ENCODE data around the gene ADAMTS15. TPM values are rescaled to one million over a fixed set of nuclear protein-coding genes. Genes with fewer than 3 reads are reported as not detected.

ADAMTS15 gene
- total RNA-seq, 1 donor from 2014 or later, result 13.8 TPM

DNA sequence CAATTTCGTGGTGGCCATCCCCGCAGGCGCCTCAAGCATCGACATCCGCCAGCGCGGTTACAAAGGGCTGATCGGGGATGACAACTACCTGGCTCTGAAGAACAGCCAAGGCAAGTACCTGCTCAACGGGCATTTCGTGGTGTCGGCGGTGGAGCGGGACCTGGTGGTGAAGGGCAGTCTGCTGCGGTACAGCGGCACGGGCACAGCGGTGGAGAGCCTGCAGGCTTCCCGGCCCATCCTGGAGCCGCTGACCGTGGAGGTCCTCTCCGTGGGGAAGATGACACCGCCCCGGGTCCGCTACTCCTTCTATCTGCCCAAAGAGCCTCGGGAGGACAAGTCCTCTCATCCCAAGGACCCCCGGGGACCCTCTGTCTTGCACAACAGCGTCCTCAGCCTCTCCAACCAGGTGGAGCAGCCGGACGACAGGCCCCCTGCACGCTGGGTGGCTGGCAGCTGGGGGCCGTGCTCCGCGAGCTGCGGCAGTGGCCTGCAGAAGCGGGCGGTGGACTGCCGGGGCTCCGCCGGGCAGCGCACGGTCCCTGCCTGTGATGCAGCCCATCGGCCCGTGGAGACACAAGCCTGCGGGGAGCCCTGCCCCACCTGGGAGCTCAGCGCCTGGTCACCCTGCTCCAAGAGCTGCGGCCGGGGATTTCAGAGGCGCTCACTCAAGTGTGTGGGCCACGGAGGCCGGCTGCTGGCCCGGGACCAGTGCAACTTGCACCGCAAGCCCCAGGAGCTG is 24.8 kb downstream of the ADAMTS15 start:
- Mint-ChIP-seq H3K9me3 (ENCODE audit: unreplicated experiment) (no peaks in the 10 kb centered on the region), H3K27ac (ENCODE audit: unreplicated experiment) (no peak overlapping the region)
- no peak overlapping the region for H3K9ac ChIP-seq (ENCODE audit: low read length)

DNA sequence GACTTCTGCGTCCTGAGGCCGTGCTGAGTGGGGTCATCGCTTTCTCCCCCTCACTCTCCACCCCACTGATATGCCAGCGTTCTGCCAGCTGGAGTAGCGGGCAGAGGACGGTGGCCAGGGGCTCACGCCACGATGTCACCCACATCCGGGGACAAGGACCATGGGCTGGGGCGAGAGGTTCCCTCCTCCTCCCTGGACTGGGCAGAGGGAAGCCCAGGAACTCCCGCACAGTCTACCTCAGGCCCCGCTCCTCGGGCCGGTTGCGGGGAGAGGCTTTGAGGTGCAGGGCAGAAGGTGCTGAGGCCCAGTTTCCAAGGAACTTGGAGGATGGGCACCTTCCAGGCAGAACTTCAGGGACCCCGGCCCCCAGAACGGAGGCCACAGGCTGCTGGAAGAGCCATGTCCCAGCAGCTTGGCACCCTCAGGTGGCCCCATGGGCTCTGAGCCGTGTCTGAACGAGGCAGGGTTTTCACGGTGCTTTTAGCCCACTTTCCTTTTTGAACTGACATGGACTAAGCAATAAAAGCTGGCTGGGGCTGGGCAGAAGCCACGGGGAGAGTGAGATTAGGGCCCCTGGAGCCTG is 25.4 kb downstream of the ADAMTS15 start:
- Histone ChIP-seq H3K4me3 (ENCODE audit: insufficient read depth, low read depth, low read length) (no peak overlapping the region), H3K79me2 (ENCODE audit: insufficient read depth, low read length) (no peaks in the 10 kb centered on the region), H3K9ac (ENCODE audit: low read length) (no peak overlapping the region), H3K4me2 (ENCODE audit: low read length) (no peak overlapping the region), H3K9me3 (ENCODE audit: insufficient read depth, low read depth, low read length) (no peaks in the 10 kb centered on the region), H3K36me3 (ENCODE audit: insufficient read depth, low read length) (no peaks in the 10 kb centered on the region), H3K4me1 (ENCODE audit: insufficient read depth, low read length) (peaks cover 25% of the 10 kb centered on the region), H4K20me1 (ENCODE audit: insufficient read depth, low read length) (no peaks in the 10 kb centered on the region), H3K27me3 (ENCODE audit: insufficient read depth, low read length) (no peaks in the 10 kb centered on the region), H2AFZ (ENCODE audit: low read depth, low read length) (no peak overlapping the region), H3K27ac (ENCODE audit: low read depth, low read length) (no peak overlapping the region)
- Mint-ChIP-seq H3K27me3 (ENCODE audit: low read depth, unreplicated experiment) (peaks cover 19% of the 10 kb centered on the region), H3K27ac (ENCODE audit: unreplicated experiment) (no peak overlapping the region), H3K36me3 (ENCODE audit: low read depth, unreplicated experiment) (peaks cover 8% of the 10 kb centered on the region), H3K4me3 (ENCODE audit: unreplicated experiment) (no peak overlapping the region), H3K4me1 (ENCODE audit: low read depth, unreplicated experiment) (peaks cover 15% of the 10 kb centered on the region), H3K9me3 (ENCODE audit: unreplicated experiment) (no peaks in the 10 kb centered on the region)
- DNase-seq (ENCODE audit: low read depth) (no peak), FAIRE-seq (no peak)
- TF ChIP-seq, protein P1, sequence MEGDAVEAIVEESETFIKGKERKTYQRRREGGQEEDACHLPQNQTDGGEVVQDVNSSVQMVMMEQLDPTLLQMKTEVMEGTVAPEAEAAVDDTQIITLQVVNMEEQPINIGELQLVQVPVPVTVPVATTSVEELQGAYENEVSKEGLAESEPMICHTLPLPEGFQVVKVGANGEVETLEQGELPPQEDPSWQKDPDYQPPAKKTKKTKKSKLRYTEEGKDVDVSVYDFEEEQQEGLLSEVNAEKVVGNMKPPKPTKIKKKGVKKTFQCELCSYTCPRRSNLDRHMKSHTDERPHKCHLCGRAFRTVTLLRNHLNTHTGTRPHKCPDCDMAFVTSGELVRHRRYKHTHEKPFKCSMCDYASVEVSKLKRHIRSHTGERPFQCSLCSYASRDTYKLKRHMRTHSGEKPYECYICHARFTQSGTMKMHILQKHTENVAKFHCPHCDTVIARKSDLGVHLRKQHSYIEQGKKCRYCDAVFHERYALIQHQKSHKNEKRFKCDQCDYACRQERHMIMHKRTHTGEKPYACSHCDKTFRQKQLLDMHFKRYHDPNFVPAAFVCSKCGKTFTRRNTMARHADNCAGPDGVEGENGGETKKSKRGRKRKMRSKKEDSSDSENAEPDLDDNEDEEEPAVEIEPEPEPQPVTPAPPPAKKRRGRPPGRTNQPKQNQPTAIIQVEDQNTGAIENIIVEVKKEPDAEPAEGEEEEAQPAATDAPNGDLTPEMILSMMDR (IDR thresholded peaks at IDR 0.05; ENCODE audit: insufficient read depth, low read depth, low read length), result no peak
- no peak for TF ChIP-seq EZH2 (IDR thresholded peaks at IDR 0.05; ENCODE audit: insufficient read depth, low read length)

More for the DNA sequence above, 24.8 kb downstream of the ADAMTS15 start:
- H3K4me1 ChIP-seq (ENCODE audit: insufficient read depth, low read length), result peaks cover 18% of the 10 kb centered on the region
- H3K4me2 ChIP-seq (ENCODE audit: low read length), result no peak overlapping the region
- no peak for DNase-seq (ENCODE audit: low read depth)
- no peaks in the 10 kb centered on the region for H3K9me3 ChIP-seq (ENCODE audit: insufficient read depth, low read depth, low read length)
- no peak overlapping the region for H3K4me3 ChIP-seq (ENCODE audit: insufficient read depth, low read depth, low read length)
- H4K20me1 ChIP-seq (ENCODE audit: insufficient read depth, low read length), result no peaks in the 10 kb centered on the region
- H3K27ac ChIP-seq (ENCODE audit: low read depth, low read length), result no peak overlapping the region
- no peak overlapping the region for H2AFZ ChIP-seq (ENCODE audit: low read depth, low read length)
- Mint-ChIP-seq H3K27me3 (ENCODE audit: low read depth, unreplicated experiment) (peaks cover 19% of the 10 kb centered on the region), H3K4me3 (ENCODE audit: unreplicated experiment) (no peak overlapping the region), H3K4me1 (ENCODE audit: low read depth, unreplicated experiment) (peaks cover 15% of the 10 kb centered on the region), H3K36me3 (ENCODE audit: low read depth, unreplicated experiment) (peaks cover 8% of the 10 kb centered on the region)
- no peaks in the 10 kb centered on the region for H3K27me3 ChIP-seq (ENCODE audit: insufficient read depth, low read length)
- no peak for FAIRE-seq
- no peak for TF ChIP-seq EZH2 (IDR thresholded peaks at IDR 0.05; ENCODE audit: insufficient read depth, low read length)
- TF ChIP-seq, protein P1 (IDR thresholded peaks at IDR 0.05; ENCODE audit: insufficient read depth, low read depth, low read length), result no peak
- H3K79me2 ChIP-seq (ENCODE audit: insufficient read depth, low read length), result no peaks in the 10 kb centered on the region
- H3K36me3 ChIP-seq (ENCODE audit: insufficient read depth, low read length), result no peaks in the 10 kb centered on the region
